HG02943 (cell line): ENCODE data around the gene TBCB.

Source experiments
- ATAC-seq: cut with Tn5 transposase; IDR thresholded peaks from one replicate; pipeline ENCODE4 v1.9.1; 2021; ENCODE audit warnings: mild to moderate bottlenecking, low read depth, moderate library complexity; ENCODE audit not compliant: unreplicated experiment

TBCB gene

GRCh38 chr19:36100476-36100875, 14.8 kb upstream of the TBCB start:
- ATAC-seq, result no peak

DNA sequence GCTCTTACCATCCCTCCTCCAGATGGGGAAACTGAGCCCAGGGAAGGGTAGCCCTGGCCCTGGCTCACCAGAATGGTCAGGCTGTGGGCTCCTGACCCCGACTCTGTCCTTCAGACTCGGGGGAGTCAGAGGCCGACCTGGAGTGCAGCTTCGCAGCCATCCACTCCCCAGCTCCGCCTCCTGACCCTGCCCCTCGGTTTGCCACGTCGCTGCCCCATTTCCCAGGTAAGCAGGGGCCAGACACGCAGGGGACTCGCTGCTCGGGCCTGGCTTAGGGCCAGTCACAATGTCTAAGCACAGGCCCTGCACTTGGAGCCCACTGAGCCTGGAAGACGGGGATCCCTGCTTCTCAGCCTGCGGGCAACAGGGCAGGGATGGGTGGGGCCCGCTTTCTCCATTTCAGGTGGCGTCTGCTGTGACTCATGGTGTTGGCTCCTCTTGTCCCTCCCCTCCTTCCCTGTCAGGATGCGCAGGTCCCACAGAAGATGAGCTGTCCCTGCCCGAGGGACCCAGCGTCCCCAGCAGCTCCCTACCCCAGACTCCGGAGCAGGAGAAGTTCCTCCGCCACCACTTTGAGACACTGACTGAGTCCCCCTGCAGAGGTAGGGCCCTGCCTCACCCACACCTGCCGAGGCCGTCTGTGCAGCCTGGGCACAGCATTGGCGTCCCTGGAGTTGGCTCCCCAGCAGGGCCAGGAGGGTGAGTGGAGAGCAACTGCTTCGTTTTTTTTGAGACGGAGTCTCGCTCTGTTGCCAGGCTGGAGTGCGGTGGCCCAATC, 13.5 kb upstream of the TBCB start:
- no peak for ATAC-seq

- ATAC-seq, result no peak
Observed at GRCh38 chr19:36103040-36103626, 12.1 kb upstream of the TBCB start.

GRCh38 chr19:36103842-36104552, 11.3 kb upstream of the TBCB start:
- ATAC-seq, result no peak

DNA sequence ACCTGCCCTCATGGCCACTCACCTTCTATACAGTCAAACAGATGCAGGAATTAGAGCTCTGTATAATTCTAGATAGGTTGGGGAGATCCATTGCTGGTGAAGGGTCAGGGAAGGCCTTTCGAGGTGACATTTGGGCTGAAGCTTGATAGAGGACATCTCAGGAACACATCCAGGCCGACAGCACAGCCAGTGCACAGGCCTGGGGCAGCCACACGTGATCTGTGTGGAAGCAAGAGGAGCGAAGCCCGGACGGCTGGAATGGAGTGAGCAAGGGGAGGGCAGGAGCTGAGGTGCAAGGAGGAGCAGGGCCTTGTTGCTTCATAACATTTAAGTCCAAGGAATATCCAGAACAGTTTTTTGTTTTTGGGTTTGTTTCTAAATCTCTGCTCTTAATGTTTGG, 8.8 kb upstream of the TBCB start:
- ATAC-seq, result no peak

DNA sequence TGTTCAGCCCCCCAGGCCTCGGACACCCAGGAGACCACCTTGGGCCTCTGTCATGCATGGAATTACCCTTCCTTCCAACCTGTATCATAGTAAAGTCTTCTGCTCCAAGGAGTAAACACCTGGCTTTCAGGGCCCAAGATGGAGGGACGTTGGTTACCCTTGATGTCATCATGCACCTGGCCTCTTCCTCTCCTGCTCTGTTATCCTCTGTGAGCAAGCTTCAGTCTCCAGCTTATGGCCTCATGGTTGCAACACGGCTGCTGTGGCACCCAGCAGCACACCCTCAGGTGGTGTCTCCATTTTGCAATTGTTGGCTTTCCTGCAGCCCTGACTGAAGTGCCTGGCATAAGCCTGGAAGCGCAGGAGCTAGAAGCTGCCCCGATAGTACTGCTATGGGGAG, 8.3 kb upstream of the TBCB start:
- no peak for ATAC-seq

DNA sequence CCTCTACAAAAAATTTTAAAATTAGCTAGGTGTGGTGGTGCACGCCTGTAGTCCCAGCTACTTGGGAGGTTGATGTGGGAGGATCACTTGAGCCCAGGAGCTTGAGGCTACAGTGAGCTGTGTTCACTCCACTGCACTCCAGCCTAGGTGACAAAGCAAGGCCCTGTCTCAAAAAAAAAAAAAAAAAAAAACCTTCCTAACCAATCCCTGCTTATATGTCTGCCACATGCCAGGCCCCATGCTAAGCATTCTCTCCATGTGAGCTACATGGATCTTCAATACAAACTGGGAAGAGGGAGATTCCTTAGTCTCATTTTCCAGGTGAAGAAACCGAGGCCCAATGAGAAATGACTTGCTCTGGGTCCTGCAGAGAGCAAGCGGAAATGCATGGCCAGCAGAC, 6.6 kb upstream of the TBCB start:
- no peak for ATAC-seq

- no peak for ATAC-seq
Observed at GRCh38 chr19:36110487-36111199, 4.6 kb upstream of the TBCB start, which contains the start of gene OVOL3. OVOL3 (plus strand) TSS chr19:36111143; CDS start chr19:36111203, 60 bp downstream.

- ATAC-seq, result no peak
Observed at GRCh38 chr19:36111200-36111539, 4.1 kb upstream of the TBCB start.

DNA sequence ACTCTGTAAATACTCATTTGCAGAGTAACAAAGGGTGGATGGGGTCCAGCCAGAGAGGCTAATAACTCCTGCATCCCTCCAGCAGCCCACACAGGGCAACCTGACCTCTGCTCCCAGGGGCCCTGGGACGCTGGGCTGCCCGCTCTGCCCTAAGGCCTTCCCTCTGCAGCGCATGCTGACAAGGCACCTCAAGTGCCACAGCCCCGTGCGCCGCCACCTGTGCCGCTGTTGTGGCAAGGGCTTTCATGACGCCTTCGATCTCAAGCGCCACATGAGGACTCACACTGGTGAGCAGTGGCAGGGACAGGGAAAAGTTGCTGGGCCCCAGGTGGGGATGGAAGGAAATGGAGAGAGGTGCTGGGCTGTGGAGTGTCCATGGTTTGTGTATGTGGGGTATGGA, 2.6 kb upstream of the TBCB start:
- ATAC-seq, result no peak

DNA sequence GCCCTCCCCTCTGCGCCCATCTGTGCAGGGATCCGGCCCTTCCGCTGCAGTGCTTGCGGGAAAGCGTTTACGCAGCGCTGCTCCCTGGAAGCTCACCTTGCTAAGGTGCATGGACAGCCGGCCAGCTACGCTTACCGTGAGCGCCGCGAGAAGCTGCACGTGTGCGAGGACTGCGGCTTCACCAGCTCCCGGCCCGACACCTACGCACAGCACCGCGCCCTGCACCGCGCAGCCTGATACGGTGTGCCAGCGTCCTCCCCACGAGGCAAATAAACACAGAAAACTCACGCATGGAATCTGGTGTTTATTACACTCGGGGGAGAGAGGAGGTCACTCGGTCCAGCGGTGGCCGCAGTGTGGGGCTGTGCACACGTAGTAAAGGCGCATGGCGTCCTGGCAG, 1.8 kb upstream of the TBCB start:
- no peak for ATAC-seq

DNA sequence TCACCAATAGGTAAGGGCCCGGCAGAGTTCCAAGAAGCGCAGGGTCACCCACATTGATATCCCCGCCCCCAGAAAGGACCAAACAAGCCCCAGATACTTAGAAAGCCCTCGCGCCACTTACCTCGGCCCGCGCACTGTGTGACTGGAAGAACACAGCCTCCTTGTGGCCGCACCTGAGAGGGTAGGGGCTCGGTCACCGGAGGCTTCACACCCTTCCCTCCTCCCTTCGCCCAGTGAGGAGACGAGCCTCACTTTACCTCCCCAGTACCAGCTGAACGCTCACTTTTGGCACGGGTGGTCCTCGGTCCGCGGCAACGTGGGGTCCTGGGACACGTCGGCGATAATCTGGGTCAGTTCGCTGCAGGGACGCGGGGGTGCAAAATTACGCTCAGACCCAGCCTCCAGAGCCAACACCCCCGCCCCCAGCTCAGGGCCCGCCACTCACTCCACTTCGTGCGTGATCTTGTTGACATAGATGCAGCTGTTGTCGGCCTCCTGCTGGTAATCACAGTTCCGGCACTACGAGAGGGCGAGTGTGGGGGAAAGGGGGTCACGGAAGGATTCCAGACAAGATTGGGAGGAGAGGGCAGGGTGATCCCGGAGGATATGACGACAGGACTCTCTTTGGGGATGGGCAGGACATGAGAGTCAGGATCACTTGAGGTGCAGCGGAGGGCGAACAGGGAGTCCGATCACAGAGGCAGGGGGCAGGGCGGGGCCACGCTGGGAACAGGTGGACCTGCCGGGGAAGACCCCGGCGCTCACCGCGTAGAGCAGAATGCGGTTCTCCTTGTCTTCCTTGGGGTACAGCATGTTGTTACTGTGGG, 1.2 kb upstream of the TBCB start:
- ATAC-seq, result peak; percentile 4

- ATAC-seq, result peak; percentile 68
Observed at GRCh38 chr19:36114721-36115452, 381 bp upstream of the TBCB start, which contains the start of gene POLR2I. POLR2I (minus strand) TSS chr19:36114875; CDS start chr19:36114856, 19 bp downstream.

GRCh38 chr19:36116344-36116637, 1.0 kb downstream of the TBCB start:
- ATAC-seq, result no peak

- ATAC-seq, result no peak
Observed at GRCh38 chr19:36120092-36120983, 5.1 kb downstream of the TBCB start.

GRCh38 chr19:36120984-36121358, 5.7 kb downstream of the TBCB start:
- no peak for ATAC-seq

DNA sequence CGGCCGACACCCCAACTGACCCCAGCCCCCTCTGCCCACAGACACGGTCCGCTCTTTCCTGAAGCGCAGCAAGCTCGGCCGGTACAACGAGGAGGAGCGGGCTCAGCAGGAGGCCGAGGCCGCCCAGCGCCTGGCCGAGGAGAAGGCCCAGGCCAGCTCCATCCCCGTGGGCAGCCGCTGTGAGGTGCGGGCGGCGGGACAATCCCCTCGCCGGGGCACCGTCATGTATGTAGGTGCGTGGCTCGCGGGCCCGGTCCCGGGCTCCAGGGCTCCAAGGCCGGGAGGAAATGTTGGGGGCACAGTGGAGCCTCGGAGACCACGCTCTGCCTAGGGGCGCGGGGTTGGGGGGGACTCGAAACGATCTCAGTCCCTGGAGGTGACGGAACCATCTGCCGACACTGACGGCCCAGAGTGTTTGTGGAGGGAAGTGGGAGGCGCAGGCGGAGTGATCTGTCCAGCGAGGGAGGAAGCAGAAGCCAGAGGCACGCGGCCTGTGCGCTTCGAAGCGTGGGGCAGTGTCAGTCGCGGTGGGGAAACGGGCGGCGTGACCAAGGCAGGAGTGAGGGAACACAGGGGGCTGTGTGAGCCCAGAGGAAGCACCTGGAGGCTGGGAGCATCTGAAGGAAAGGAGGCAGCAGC, 6.3 kb downstream of the TBCB start:
- no peak for ATAC-seq

DNA sequence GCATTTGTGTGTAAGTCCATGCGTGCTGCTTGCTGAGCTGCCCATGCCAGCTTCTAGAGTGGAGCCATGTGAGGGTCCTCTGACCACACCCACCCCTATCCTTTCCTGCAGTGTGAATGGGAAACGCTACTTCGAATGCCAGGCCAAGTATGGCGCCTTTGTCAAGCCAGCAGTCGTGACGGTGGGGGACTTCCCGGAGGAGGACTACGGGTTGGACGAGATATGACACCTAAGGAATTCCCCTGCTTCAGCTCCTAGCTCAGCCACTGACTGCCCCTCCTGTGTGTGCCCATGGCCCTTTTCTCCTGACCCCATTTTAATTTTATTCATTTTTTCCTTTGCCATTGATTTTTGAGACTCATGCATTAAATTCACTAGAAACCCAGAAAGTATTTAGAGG, 10.3 kb downstream of the TBCB start:
- no peak for ATAC-seq
